HTR-8/SVneo (cell line): Measurements from ENCODE around the gene GGA2.

ENCODE experiments used
- DNase-seq: peaks from one replicate; pipeline ENCODE4 v3.0.0; 2011; ENCODE audit warnings: low spot score, mixed read lengths; ENCODE audit not compliant: insufficient read length
- FAIRE-seq: peaks from 2 replicates; lab custom pipeline; 2011; peaks lifted over from hg19 to GRCh38; lab: Jason Lieb, UNC

Gene GGA2

GRCh38 chr16:23432176-23433128 is 77.8 kb downstream of the GGA2 start:
- FAIRE-seq: no peak
- DNase-seq: no peak

- FAIRE-seq: no peak
- no peak for DNase-seq
Observed at GRCh38 chr16:23428351-23428750, 81.9 kb downstream of the GGA2 start.

- FAIRE-seq (no peak), DNase-seq (no peak)
Observed at GRCh38 chr16:23424292-23424958, 85.9 kb downstream of the GGA2 start.

GRCh38 chr16:23423496-23424049 is 86.7 kb downstream of the GGA2 start:
- DNase-seq: peak; percentile 65
- FAIRE-seq: no peak

- no peak for FAIRE-seq
- no peak for DNase-seq
Observed at GRCh38 chr16:23420011-23420410, 90.3 kb downstream of the GGA2 start.

- DNase-seq (no peak), FAIRE-seq (no peak)
Observed at GRCh38 chr16:23416816-23417215, 93.5 kb downstream of the GGA2 start.

GRCh38 chr16:23414731-23415130 is 95.6 kb downstream of the GGA2 start:
- no peak for FAIRE-seq
- no peak for DNase-seq
